ENCODE results near the gene MAP2K7. TPM values are rescaled to one million over a fixed set of nuclear protein-coding genes. Genes with fewer than 3 reads are reported as not detected.

Gene MAP2K7
- total RNA-seq, 1 experiment from 2014 or later: 46.1 TPM

GRCh38 chr19:7864690-7865074, 39.0 kb upstream of the MAP2K7 start:
- no peak for DNase-seq (ENCODE audit: low spot score)
- TF ChIP-seq, protein P1, sequence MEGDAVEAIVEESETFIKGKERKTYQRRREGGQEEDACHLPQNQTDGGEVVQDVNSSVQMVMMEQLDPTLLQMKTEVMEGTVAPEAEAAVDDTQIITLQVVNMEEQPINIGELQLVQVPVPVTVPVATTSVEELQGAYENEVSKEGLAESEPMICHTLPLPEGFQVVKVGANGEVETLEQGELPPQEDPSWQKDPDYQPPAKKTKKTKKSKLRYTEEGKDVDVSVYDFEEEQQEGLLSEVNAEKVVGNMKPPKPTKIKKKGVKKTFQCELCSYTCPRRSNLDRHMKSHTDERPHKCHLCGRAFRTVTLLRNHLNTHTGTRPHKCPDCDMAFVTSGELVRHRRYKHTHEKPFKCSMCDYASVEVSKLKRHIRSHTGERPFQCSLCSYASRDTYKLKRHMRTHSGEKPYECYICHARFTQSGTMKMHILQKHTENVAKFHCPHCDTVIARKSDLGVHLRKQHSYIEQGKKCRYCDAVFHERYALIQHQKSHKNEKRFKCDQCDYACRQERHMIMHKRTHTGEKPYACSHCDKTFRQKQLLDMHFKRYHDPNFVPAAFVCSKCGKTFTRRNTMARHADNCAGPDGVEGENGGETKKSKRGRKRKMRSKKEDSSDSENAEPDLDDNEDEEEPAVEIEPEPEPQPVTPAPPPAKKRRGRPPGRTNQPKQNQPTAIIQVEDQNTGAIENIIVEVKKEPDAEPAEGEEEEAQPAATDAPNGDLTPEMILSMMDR (conservative IDR thresholded peaks at IDR 0.05; ENCODE audit: low read depth, low read length): no peak
- no peak for TF ChIP-seq EZH2 (IDR thresholded peaks at IDR 0.05; ENCODE audit: borderline replicate concordance, low read depth, low read length, poor library complexity, severe bottlenecking)
- Histone ChIP-seq H3K36me3 (ENCODE audit: insufficient read depth, low read length, poor library complexity, severe bottlenecking) (no peaks in the 10 kb centered on the region), H3K27ac (ENCODE audit: low read depth, low read length, poor library complexity, severe bottlenecking) (no peak overlapping the region), H3K4me1 (ENCODE audit: insufficient read depth, low read length, poor library complexity, severe bottlenecking) (peaks cover 11% of the 10 kb centered on the region), H3K27me3 (replicated peaks; ENCODE audit: insufficient read depth, low read depth, low read length, poor library complexity) (no peaks in the 10 kb centered on the region), H3K9me3 (ENCODE audit: low read depth, low read length, poor library complexity, severe bottlenecking) (no peaks in the 10 kb centered on the region), H3K4me3 (ENCODE audit: low read depth, low read length, poor library complexity, severe bottlenecking) (no peak overlapping the region)
- intact Hi-C loops (cut with micrococcal nuclease; ENCODE audit: unreplicated experiment): no loop called here
- CTCF ChIA-PET: no interaction called here
- POLR2A ChIA-PET (ENCODE audit: low non-redundant PET): no interaction called here
- no TSS peak for BruUV-seq (replicated peaks)

DNA sequence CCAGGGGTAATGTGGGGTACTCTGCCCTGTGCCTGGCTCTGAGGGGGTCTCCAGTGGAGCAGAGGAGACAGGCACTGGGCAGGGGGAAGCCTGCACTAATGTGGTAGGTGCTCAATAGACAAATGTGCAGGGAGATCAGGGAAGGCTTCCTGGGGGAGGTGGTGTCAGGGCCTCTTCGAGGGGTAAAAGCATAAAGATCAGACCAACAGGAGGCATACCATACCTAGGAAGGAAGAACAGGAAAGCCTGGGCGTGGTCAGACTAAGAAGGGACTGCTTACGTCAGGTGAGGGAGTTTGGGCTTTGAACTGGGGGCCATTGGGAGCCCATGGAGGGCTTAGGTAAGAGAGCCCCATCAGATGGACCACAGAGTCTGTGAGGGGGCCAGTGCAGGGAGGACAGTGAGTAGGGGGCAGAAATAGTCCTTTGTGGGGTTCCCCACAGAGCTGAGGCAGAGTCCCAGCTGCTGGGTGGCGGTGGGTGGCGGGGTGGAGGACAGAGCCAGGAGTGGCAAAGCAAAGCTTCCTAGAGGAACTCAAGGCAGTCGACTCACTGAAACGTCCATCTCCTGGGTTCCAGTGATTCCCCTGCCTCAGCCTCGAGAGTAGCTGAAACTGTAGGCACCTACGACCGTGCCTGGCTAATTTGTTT, 38.3 kb upstream of the MAP2K7 start:
- ChIA-PET CTCF (no interaction called here), POLR2A (ENCODE audit: low non-redundant PET) (no interaction called here)
- Histone ChIP-seq H3K27ac (ENCODE audit: low read depth, low read length, poor library complexity, severe bottlenecking) (no peak overlapping the region), H3K4me3 (ENCODE audit: low read depth, low read length, poor library complexity, severe bottlenecking) (no peak overlapping the region), H3K4me1 (ENCODE audit: insufficient read depth, low read length, poor library complexity, severe bottlenecking) (peaks cover 13% of the 10 kb centered on the region), H3K9me3 (ENCODE audit: low read depth, low read length, poor library complexity, severe bottlenecking) (no peaks in the 10 kb centered on the region), H3K27me3 (replicated peaks; ENCODE audit: insufficient read depth, low read depth, low read length, poor library complexity) (no peaks in the 10 kb centered on the region), H3K36me3 (ENCODE audit: insufficient read depth, low read length, poor library complexity, severe bottlenecking) (no peaks in the 10 kb centered on the region)
- no peak for TF ChIP-seq EZH2 (IDR thresholded peaks at IDR 0.05; ENCODE audit: borderline replicate concordance, low read depth, low read length, poor library complexity, severe bottlenecking)
- TF ChIP-seq, protein P1 (conservative IDR thresholded peaks at IDR 0.05; ENCODE audit: low read depth, low read length): no peak
- no TSS peak for BruUV-seq (replicated peaks)
- intact Hi-C loops (cut with micrococcal nuclease; ENCODE audit: unreplicated experiment): no loop called here
- DNase-seq (ENCODE audit: low spot score): no peak

GRCh38 chr19:7866399-7867091, 37.1 kb upstream of the MAP2K7 start:
- H3K27me3 ChIP-seq (replicated peaks; ENCODE audit: insufficient read depth, low read depth, low read length, poor library complexity): no peaks in the 10 kb centered on the region
- no peak overlapping the region for H3K4me3 ChIP-seq (ENCODE audit: low read depth, low read length, poor library complexity, severe bottlenecking)
- ChIA-PET CTCF (no interaction called here), POLR2A (ENCODE audit: low non-redundant PET) (no interaction called here)
- no peaks in the 10 kb centered on the region for H3K36me3 ChIP-seq (ENCODE audit: insufficient read depth, low read length, poor library complexity, severe bottlenecking)
- TF ChIP-seq, protein P1 (conservative IDR thresholded peaks at IDR 0.05; ENCODE audit: low read depth, low read length): no peak
- no peak for TF ChIP-seq EZH2 (IDR thresholded peaks at IDR 0.05; ENCODE audit: borderline replicate concordance, low read depth, low read length, poor library complexity, severe bottlenecking)
- BruUV-seq (replicated peaks): no TSS peak
- no peak overlapping the region for H3K27ac ChIP-seq (ENCODE audit: low read depth, low read length, poor library complexity, severe bottlenecking)
- H3K4me1 ChIP-seq (ENCODE audit: insufficient read depth, low read length, poor library complexity, severe bottlenecking): peaks cover 22% of the 10 kb centered on the region
- DNase-seq (ENCODE audit: low spot score): no peak
- no peaks in the 10 kb centered on the region for H3K9me3 ChIP-seq (ENCODE audit: low read depth, low read length, poor library complexity, severe bottlenecking)
- intact Hi-C loops (cut with micrococcal nuclease; ENCODE audit: unreplicated experiment): no loop called here
